Activated CD4-positive, CD25-positive, alpha-beta regulatory T cell treated with anti-CD3 and anti-CD28 coated beads, Interleukin-2, amount 50 U/mL, for 72 hours (primary cell): ENCODE data around the gene SLC2A13.

ENCODE experiments used
- DNase-seq: peaks from one replicate; pipeline ENCODE4 v3.0.0; 2021

Gene SLC2A13

DNA sequence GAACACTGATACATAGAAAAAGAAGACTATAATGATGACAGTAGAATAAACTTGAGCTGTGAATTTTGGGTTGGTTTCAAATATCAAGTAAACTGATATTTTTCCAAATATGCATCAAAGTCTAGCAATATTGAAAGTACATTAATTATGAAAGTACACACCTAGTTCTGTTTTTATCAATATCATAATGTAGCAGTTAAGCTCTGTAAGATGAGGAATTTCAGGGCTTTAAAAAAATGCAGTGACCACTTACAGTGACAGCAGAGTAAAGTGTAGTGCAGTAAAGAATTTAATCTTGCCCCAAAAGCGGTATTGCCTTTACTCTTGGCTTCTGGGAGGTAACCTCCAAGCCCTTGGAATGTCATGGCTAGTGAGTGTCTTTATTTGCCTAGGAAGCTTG, 383.4 kb downstream of the SLC2A13 start:
- DNase-seq: no peak

GRCh38 chr12:39713552-39713951, 392.3 kb downstream of the SLC2A13 start:
- DNase-seq: no peak

DNA sequence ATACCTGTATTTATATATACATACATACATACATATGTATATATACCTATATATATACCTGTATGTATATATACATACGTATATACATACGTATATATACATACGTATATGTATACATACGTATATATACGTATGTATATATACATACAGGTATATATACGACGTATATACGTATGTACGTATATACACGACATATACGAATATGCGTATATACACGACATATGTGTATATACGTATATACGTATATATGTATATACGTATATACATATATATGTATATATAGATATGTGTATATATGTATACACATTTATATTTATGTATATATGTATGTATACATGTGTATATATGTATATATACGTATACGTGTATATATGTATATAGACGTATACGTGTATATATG, 393.5 kb downstream of the SLC2A13 start:
- DNase-seq: no peak
